Activated CD4-positive, alpha-beta T cell treated with anti-CD3 and anti-CD28 coated beads, Interleukin-2, amount 50 U/mL, for 24 hours (primary cell): Measurements from ENCODE around the gene FOXL2NB.

Experiments used
- DNase-seq, 2 donors: peaks; one replicate each; pipeline ENCODE4 v3.0.0-alpha.2; 2020; ENCODE audit warnings: low read depth in 1 of 2, low spot score in 1 of 2

The FOXL2NB gene

GRCh38 chr3:138995706-138996105 is 48.7 kb downstream of the FOXL2NB start:
- DNase-seq, result no peak
